GM06990 (cell line): ENCODE data around the gene PAX6.

Experiments used
- DNase-seq: peaks from one replicate; pipeline ENCODE4 v3.0.0-alpha.2; 2011; ENCODE audit not compliant: insufficient read length; ENCODE audit errors: extremely low read depth
- H3K27me3 ChIP-seq: replicated peaks from 2 replicates; pipeline ENCODE4 v1.6.0; 2011; ENCODE audit warnings: low read length; ENCODE audit not compliant: control insufficient read depth, insufficient read depth
- H3K36me3 ChIP-seq: 2 replicates; pipeline ENCODE4 v1.5.1; 2011; ENCODE audit warnings: low read length; ENCODE audit not compliant: control insufficient read depth, insufficient read depth
- H3K4me3 ChIP-seq: replicated peaks from 2 replicates; pipeline ENCODE4 v1.5.1; 2011; ENCODE audit warnings: low read depth, mild to moderate bottlenecking, control low read depth, low read length
- CTCF ChIP-seq: IDR thresholded peaks from 2 replicates; pipeline ENCODE4 v1.5.1; 2011; ENCODE audit warnings: low read length, control low read depth, mild to moderate bottlenecking, inconsistent platforms; ENCODE audit not compliant: insufficient read depth, poor library complexity, severe bottlenecking

The PAX6 gene

GRCh38 chr11:31795706-31796498 is 15.2 kb downstream of the PAX6 start:
- no peak overlapping the region for H3K4me3 ChIP-seq
- no peak for TF ChIP-seq CTCF
- no peaks in the 10 kb centered on the region for H3K36me3 ChIP-seq
- no peak for DNase-seq
- H3K27me3 ChIP-seq, result peaks cover 5% of the 10 kb centered on the region

GRCh38 chr11:31794548-31794947 is 16.6 kb downstream of the PAX6 start:
- no peak overlapping the region for H3K4me3 ChIP-seq
- no peaks in the 10 kb centered on the region for H3K36me3 ChIP-seq
- DNase-seq, result no peak
- no peak for TF ChIP-seq CTCF
- H3K27me3 ChIP-seq, result peaks cover 2% of the 10 kb centered on the region; the same call in 1 of the 2 replicates

GRCh38 chr11:31793264-31793663 is 17.9 kb downstream of the PAX6 start:
- Histone ChIP-seq H3K4me3 (no peak overlapping the region), H3K27me3 (peaks cover 2% of the 10 kb centered on the region; the same call in 1 of the 2 replicates), H3K36me3 (no peaks in the 10 kb centered on the region)
- no peak for DNase-seq
- no peak for TF ChIP-seq CTCF

- Histone ChIP-seq H3K36me3 (no peaks in the 10 kb centered on the region), H3K27me3 (peaks cover 2% of the 10 kb centered on the region; the same call in 1 of the 2 replicates), H3K4me3 (no peak overlapping the region)
- TF ChIP-seq CTCF, result no peak
- no peak for DNase-seq
Measured at GRCh38 chr11:31792456-31792855, 18.7 kb downstream of the PAX6 start.

- Histone ChIP-seq H3K4me3 (no peak overlapping the region), H3K27me3 (peaks cover 2% of the 10 kb centered on the region; the same call in 1 of the 2 replicates), H3K36me3 (no peaks in the 10 kb centered on the region)
- DNase-seq, result no peak
- TF ChIP-seq CTCF, result no peak
Measured at GRCh38 chr11:31792036-31792435, 19.1 kb downstream of the PAX6 start.
